Measurements from ENCODE around the gene SLC47A2. TPM values are rescaled to one million over a fixed set of nuclear protein-coding genes. Genes with fewer than 3 reads are reported as not detected.

SLC47A2 gene
- total RNA-seq, 3 donors from 2014 or later: 0.15 to 0.66 TPM; not detected in 1

GRCh38 chr17:19736071-19736470 lies 19.7 kb upstream of the SLC47A2 start:
- Histone ChIP-seq H3K27me3 (no peaks in the 10 kb centered on the region), H3K4me3 (no peak overlapping the region), H3K36me3 (no peaks in the 10 kb centered on the region), H3K27ac (peak overlapping the region in 1 of 2 donors; percentile 3), H3K9me3 (no peaks in the 10 kb centered on the region), H3K4me1 (no peaks in the 10 kb centered on the region)
- TF ChIP-seq CTCF (IDR thresholded peaks at IDR 0.05) (no peak), POLR2A (IDR thresholded peaks at IDR 0.05) (no peak), POLR2AphosphoS5 (IDR thresholded peaks at IDR 0.05) (no peak)
- intact Hi-C loops (cut with DNase I; ENCODE audit: low total_unique reads): no loop called here
- no peak for DNase-seq (ENCODE audit: low spot score in 2 of 2)

- intact Hi-C loops (cut with DNase I; ENCODE audit: low total_unique reads): no loop called here
- peaks cover 0 to 1% of the 10 kb centered on the region in 2 donors for H3K4me1 ChIP-seq
- H3K36me3 ChIP-seq: no peaks in the 10 kb centered on the region
- no peaks in the 10 kb centered on the region for H3K9me3 ChIP-seq
- TF ChIP-seq POLR2AphosphoS5 (IDR thresholded peaks at IDR 0.05): no peak
- TF ChIP-seq CTCF (IDR thresholded peaks at IDR 0.05): no peak
- no peak for TF ChIP-seq POLR2A (IDR thresholded peaks at IDR 0.05)
- DNase-seq (ENCODE audit: low spot score in 2 of 2): no peak
- H3K4me3 ChIP-seq: no peak overlapping the region
- H3K27me3 ChIP-seq: no peaks in the 10 kb centered on the region
- no peak overlapping the region for H3K27ac ChIP-seq
Measured at GRCh38 chr17:19733953-19734526, 17.7 kb upstream of the SLC47A2 start.

GRCh38 chr17:19731626-19732025 lies 15.2 kb upstream of the SLC47A2 start:
- H3K27ac ChIP-seq: peak overlapping the region in 1 of 2 donors; percentile 61
- no peak overlapping the region for H3K4me3 ChIP-seq
- H3K27me3 ChIP-seq: no peaks in the 10 kb centered on the region
- intact Hi-C loops (cut with DNase I; ENCODE audit: low total_unique reads): no loop called here
- H3K36me3 ChIP-seq: no peaks in the 10 kb centered on the region
- H3K9me3 ChIP-seq: no peaks in the 10 kb centered on the region
- peaks cover 20 to 23% of the 10 kb centered on the region in 2 donors for H3K4me1 ChIP-seq
- TF ChIP-seq POLR2AphosphoS5 (IDR thresholded peaks at IDR 0.05): no peak
- no peak for TF ChIP-seq CTCF (IDR thresholded peaks at IDR 0.05)
- no peak for TF ChIP-seq POLR2A (IDR thresholded peaks at IDR 0.05)
- no peak for DNase-seq (ENCODE audit: low spot score in 2 of 2)

GRCh38 chr17:19730843-19731242 lies 14.5 kb upstream of the SLC47A2 start:
- no peaks in the 10 kb centered on the region for H3K9me3 ChIP-seq
- H3K27me3 ChIP-seq: no peaks in the 10 kb centered on the region
- H3K36me3 ChIP-seq: no peaks in the 10 kb centered on the region
- intact Hi-C loops (cut with DNase I; ENCODE audit: low total_unique reads): no loop called here
- no peak for DNase-seq (ENCODE audit: low spot score in 2 of 2)
- peaks cover 20 to 28% of the 10 kb centered on the region in 2 donors for H3K4me1 ChIP-seq
- TF ChIP-seq CTCF (IDR thresholded peaks at IDR 0.05) (no peak), POLR2AphosphoS5 (IDR thresholded peaks at IDR 0.05) (no peak), POLR2A (IDR thresholded peaks at IDR 0.05) (no peak)
- H3K27ac ChIP-seq: peak overlapping the region in 1 of 2 donors; percentile 61
- H3K4me3 ChIP-seq: no peak overlapping the region

- Histone ChIP-seq H3K9me3 (no peaks in the 10 kb centered on the region), H3K4me3 (no peak overlapping the region), H3K27me3 (no peaks in the 10 kb centered on the region), H3K4me1 (peaks cover 20 to 28% of the 10 kb centered on the region in 2 donors), H3K36me3 (no peaks in the 10 kb centered on the region), H3K27ac (peak overlapping the region; percentile 70 to 99)
- TF ChIP-seq CTCF (IDR thresholded peaks at IDR 0.05): no peak
- TF ChIP-seq POLR2AphosphoS5 (IDR thresholded peaks at IDR 0.05): no peak
- TF ChIP-seq POLR2A (IDR thresholded peaks at IDR 0.05): no peak
- no peak for DNase-seq (ENCODE audit: low spot score in 2 of 2)
- intact Hi-C loops (cut with DNase I; ENCODE audit: low total_unique reads): no loop called here
Measured at GRCh38 chr17:19729900-19730299, 13.5 kb upstream of the SLC47A2 start.
